Endothelial cell of umbilical vein (primary cell): ENCODE measurements around the gene SLC38A2. TPM values are rescaled to one million over a fixed set of nuclear protein-coding genes. Genes with fewer than 3 reads are reported as not detected.

Experiments
- BruUV-seq: library from RNA; stranded (reverse); fragments of 400-500 nt; replicated peaks from 2 replicates; lab custom pipeline; 2021; lab: Mats Ljungman, UMichigan
- CTCF ChIA-PET: fragments of 300-600, 350-600 bp; sonication (Branson Sonifier 250); formaldehyde crosslinking; loops from one replicate; lab custom pipeline; 2021; ENCODE audit warnings: antibody characterized with exemption, inconsistent platforms; lab: Charles Lee
- POLR2A ChIA-PET: fragments of 300-600, 350-600 bp; sonication (Branson Sonifier 250); formaldehyde crosslinking; loops from one replicate; lab custom pipeline; 2021; ENCODE audit warnings: antibody characterized with exemption, inconsistent platforms; lab: Charles Lee
- DNase-seq: peaks from one replicate; pipeline ENCODE4 v3.0.0-alpha.2; 2011; ENCODE audit warnings: low read depth, low spot score
- FAIRE-seq: peaks from 2 replicates; lab custom pipeline; 2011; peaks lifted over from hg19 to GRCh38; lab: Jason Lieb, UNC
- H2AFZ ChIP-seq: 2 replicates; pipeline ENCODE4 v1.6.0; 2012; ENCODE audit warnings: low read depth, low read length, control low read depth, inconsistent platforms
- H3K27ac ChIP-seq: 2 replicates; pipeline ENCODE4 v1.5.1; 2011; ENCODE audit warnings: low read depth, mild to moderate bottlenecking, control low read depth, low read length, moderate library complexity; ENCODE audit not compliant: insufficient read depth
- H3K27me3 ChIP-seq, 2 experiments: 2 replicates each; pipeline versions ENCODE4 v1.6.0 to v1.6.1; 2011; ENCODE audit warnings: low read length in 2 of 2, mixed read lengths in 1 of 2; ENCODE audit not compliant: control insufficient read depth in 2 of 2, insufficient read depth in 2 of 2
- H3K36me3 ChIP-seq, 2 experiments: 2 replicates in 1 of 2; 3 replicates in 1 of 2; pipeline ENCODE4 v1.5.1; 2011; ENCODE audit warnings: low read length in 2 of 2, mild to moderate bottlenecking in 1 of 2, moderate library complexity in 1 of 2; ENCODE audit not compliant: control insufficient read depth in 2 of 2, insufficient read depth in 2 of 2; ENCODE audit errors: extremely low read depth in 1 of 2
- H3K4me1 ChIP-seq: 3 replicates; pipeline ENCODE4 v1.5.1; 2011; ENCODE audit warnings: mild to moderate bottlenecking, low read length; ENCODE audit not compliant: control insufficient read depth, insufficient read depth; ENCODE audit errors: extremely low read depth
- H3K4me2 ChIP-seq: 2 replicates; pipeline ENCODE4 v1.6.1; 2011; ENCODE audit warnings: low read length, control low read depth, mixed read lengths; ENCODE audit not compliant: insufficient read depth
- H3K4me3 ChIP-seq, 3 experiments: fragments of 200-600 bp in 1 of 3; sonication (generic), shearing (Covaris generic) in 1 of 3; replicated peaks in 1 of 3; 2 replicates each; pipeline ENCODE4 v1.5.1; 2011 to 2016; ENCODE audit warnings: control low read depth in 3 of 3, low read length in 3 of 3, mild to moderate bottlenecking in 2 of 3, inconsistent platforms in 1 of 3, low read depth in 1 of 3, moderate library complexity in 1 of 3; ENCODE audit not compliant: insufficient read depth in 1 of 3
- H3K79me2 ChIP-seq: 2 replicates; pipeline ENCODE4 v1.6.0; 2012; ENCODE audit warnings: low read length, inconsistent platforms; ENCODE audit not compliant: control insufficient read depth, insufficient read depth
- H3K9ac ChIP-seq: replicated peaks from 2 replicates; pipeline ENCODE3; 2011; ENCODE audit warnings: low read length, control low read depth; ENCODE audit not compliant: insufficient read depth; ENCODE audit errors: extremely low read depth
- H3K9me1 ChIP-seq: replicated peaks from 3 replicates; pipeline ENCODE4 v1.6.0; 2011; ENCODE audit warnings: mild to moderate bottlenecking, low read length; ENCODE audit not compliant: control insufficient read depth, insufficient read depth; ENCODE audit errors: extremely low read depth
- H3K9me3 ChIP-seq: replicated peaks from 2 replicates; pipeline ENCODE4 v1.5.1; 2012; ENCODE audit warnings: low read length, inconsistent platforms; ENCODE audit not compliant: control insufficient read depth, insufficient read depth
- H4K20me1 ChIP-seq: replicated peaks from 2 replicates; pipeline ENCODE3; 2011; ENCODE audit warnings: mild to moderate bottlenecking, low read length; ENCODE audit not compliant: control insufficient read depth, insufficient read depth; ENCODE audit errors: extremely low read depth
- CTCF ChIP-seq, 2 donors: IDR thresholded peaks; 1 replicate in 1 of 2; 2 replicates in 1 of 2; pipeline ENCODE4 v1.5.1; 2011; ENCODE audit warnings: low read length in 2 of 2, mild to moderate bottlenecking in 2 of 2, moderate library complexity in 2 of 2, control low read depth in 1 of 2, inconsistent platforms in 1 of 2, low read depth in 1 of 2; ENCODE audit not compliant: insufficient read depth in 1 of 2; ENCODE audit errors: extremely low read depth in 1 of 2
- EZH2 ChIP-seq: IDR thresholded peaks from 2 replicates; pipeline ENCODE4 v1.6.1; 2012; ENCODE audit warnings: borderline replicate concordance, low read depth, mild to moderate bottlenecking, moderate library complexity, low read length, inconsistent platforms; ENCODE audit not compliant: severe bottlenecking
- FOS ChIP-seq: IDR thresholded peaks from 2 replicates; pipeline ENCODE4 v1.6.1; 2011; ENCODE audit warnings: mild to moderate bottlenecking, low read length, moderate library complexity, borderline replicate concordance; ENCODE audit not compliant: insufficient read depth
- GATA2 ChIP-seq: IDR thresholded peaks from 2 replicates; pipeline ENCODE4 v1.7.0; 2011; ENCODE audit warnings: low read depth, mild to moderate bottlenecking, moderate library complexity, mixed read lengths, low read length; ENCODE audit not compliant: insufficient read length, insufficient read depth
- JUN ChIP-seq: IDR thresholded peaks from 2 replicates; pipeline ENCODE4 v1.6.1; 2011; ENCODE audit warnings: borderline replicate concordance, low read depth; ENCODE audit not compliant: insufficient read length, insufficient read depth
- MAX ChIP-seq: IDR thresholded peaks from 2 replicates; pipeline ENCODE4 v1.6.1; 2011; ENCODE audit not compliant: insufficient read depth, insufficient read length
- MYC ChIP-seq: IDR thresholded peaks from one replicate; pipeline ENCODE4 v1.6.1; 2011; ENCODE audit warnings: mild to moderate bottlenecking, low read depth, low read length
- POLR2A ChIP-seq: IDR thresholded peaks from 2 replicates; pipeline ENCODE4 v1.6.1; 2012; ENCODE audit warnings: low read depth, mild to moderate bottlenecking, control low read depth, low read length
- POLR2AphosphoS5 ChIP-seq: IDR thresholded peaks from 2 replicates; pipeline ENCODE4 v1.6.1; 2012; ENCODE audit warnings: low read depth, mild to moderate bottlenecking, control low read depth, low read length, moderate library complexity; ENCODE audit not compliant: insufficient read depth
- dilution Hi-C: fragments of 300-500 bp; cut with MboI; formaldehyde crosslinking; loops from one replicate; pipeline ENCODE4 v1.15.0; 2019; ENCODE audit warnings: low sequenced_read_pairs; ENCODE audit not compliant: extremely low pct_ligation_motif_present
- intact Hi-C: fragments of 100-400 bp; cut with micrococcal nuclease; formaldehyde crosslinking; loops from one replicate; pipeline ENCODE4 v1.10.0; 2022
- polyA plus RNA-seq, 4 experiments: library from polyadenylated mRNA; depleted of rRNA in 3 of 4; stranded (reverse) in 3 of 4; unstranded in 1 of 4; fragments of >200 nt; gene quantifications; 2 replicates each; pipeline versions ENCODE4 v1.2.1 to v1.2.3, GENCODE V29; 2011 to 2012; ENCODE audit warnings: missing spikeins in 1 of 4
- total RNA-seq: library from RNA; stranded (reverse); gene quantifications from 2 replicates; pipeline ENCODE4 v1.2.3, GENCODE V29; 2021

SLC38A2 gene
- total and polyA plus RNA-seq, 2 donors (not counting 3 experiments of a cell fraction or from before 2014, with no cell fraction given) = 267 to 427 TPM

- TF ChIP-seq GATA2 (no peak), EZH2 (no peak), MAX (no peak), CTCF (IDR thresholded peaks at IDR 0.05; ENCODE audit: extremely low read depth in 1 of 2, insufficient read depth in 1 of 2, low read depth in 1 of 2, low read length in 2 of 2) (no peak), FOS (no peak), POLR2A (no peak), JUN (no peak), MYC (no peak), POLR2AphosphoS5 (no peak)
- dilution Hi-C loops (no loop called here), intact Hi-C loops (no loop called here)
- H2AFZ ChIP-seq = no peak overlapping the region
- H3K9me3 ChIP-seq = no peaks in the 10 kb centered on the region
- H4K20me1 ChIP-seq = no peaks in the 10 kb centered on the region
- H3K4me3 ChIP-seq = no peak overlapping the region
- no peaks in the 10 kb centered on the region for H3K36me3 ChIP-seq
- H3K79me2 ChIP-seq = no peaks in the 10 kb centered on the region
- no peak overlapping the region for H3K9ac ChIP-seq
- DNase-seq (no peak), FAIRE-seq (no peak)
- H3K27me3 ChIP-seq = no peaks in the 10 kb centered on the region
- POLR2A ChIA-PET = no interaction called here
- no peak overlapping the region for H3K4me2 ChIP-seq
- peaks cover 12% of the 10 kb centered on the region for H3K4me1 ChIP-seq
- no peak overlapping the region for H3K27ac ChIP-seq
- CTCF ChIA-PET = interaction anchor here (0.8 to 1.0 kb wide), 2 partner anchors 36 to 51 kb away, joined by 3 read pairs; no protein-coding TSS in a partner anchor
- BruUV-seq = no TSS peak
- H3K9me1 ChIP-seq = no peaks in the 10 kb centered on the region
These were observed 22.8 kb upstream of the SLC38A2 start for GRCh38 chr12:46395388-46395787.
